Measurements from ENCODE around the gene ITGA5.

Gene ITGA5

DNA sequence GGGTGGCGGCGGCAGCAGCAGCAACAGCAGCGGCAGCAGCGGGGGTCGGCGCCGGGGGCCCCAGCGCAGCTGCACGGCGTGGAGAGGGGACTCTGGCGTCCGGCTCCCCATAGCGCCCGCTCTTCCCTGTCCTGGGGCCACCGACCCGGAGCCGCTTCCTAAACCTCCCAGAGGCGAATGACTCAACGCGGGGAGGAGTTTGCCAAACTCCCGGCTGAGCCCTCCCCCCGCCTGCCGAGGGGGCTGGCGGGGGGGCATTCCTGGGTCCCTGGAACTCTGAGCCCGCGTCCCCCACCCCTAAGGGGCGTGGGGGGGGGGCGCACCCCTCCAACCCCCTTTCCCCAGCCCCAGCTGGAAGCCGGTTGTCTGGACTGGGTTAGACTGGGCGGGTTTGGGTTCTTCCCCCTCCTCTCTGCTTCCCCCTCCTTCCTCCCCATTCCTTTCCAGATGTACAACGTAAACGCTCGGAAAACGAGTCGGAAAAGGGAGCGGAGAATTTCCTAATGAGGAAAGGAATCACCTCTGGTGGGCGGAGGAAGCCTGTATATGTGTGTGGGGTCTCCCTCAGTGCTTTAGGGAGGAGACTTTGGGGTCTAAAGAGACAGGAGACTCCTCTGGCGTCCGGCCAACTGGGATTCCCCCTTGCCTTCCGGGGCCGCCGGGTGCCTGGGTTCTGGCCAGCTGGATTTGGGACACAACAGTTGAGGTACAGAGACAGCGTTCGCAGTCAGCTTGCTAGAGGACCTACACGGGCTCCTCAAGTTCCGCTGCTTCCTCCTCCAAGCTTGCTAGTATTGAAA, at the start of gene ITGA5:
Gene ITGA5, minus strand, starts transcription at position 179 of the 800 bp plus-strand sequence. Its CDS starts 68 bp downstream, at position 111.
- DNase-seq (peak; percentile 66), ATAC-seq (peak; percentile 35)

GRCh38 chr12:54465857-54466523, 46.9 kb upstream of the ITGA5 start:
- ATAC-seq (no peak), DNase-seq (no peak)

DNA sequence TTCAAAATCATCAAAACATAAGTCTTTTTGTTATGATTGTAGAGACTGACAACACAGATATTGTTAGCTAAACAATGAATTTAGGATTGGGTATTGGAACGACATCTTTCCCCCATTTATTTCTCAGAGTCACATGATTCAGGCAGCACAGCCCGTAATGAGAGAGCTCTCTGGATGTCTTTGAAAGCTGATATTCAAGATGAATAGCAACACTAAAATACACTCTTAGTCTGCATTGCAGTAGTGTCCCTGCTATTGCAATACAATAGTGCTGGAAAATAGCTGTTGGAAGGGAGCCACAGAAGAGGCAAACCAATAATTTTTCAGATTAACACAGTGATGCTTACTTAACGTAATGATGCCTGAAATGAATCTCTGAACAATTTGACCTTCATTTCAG, 44.4 kb upstream of the ITGA5 start:
- DNase-seq = no peak
- no peak for ATAC-seq

- ATAC-seq = no peak
- DNase-seq = no peak
Measured at GRCh38 chr12:54463034-54463433, 44.0 kb upstream of the ITGA5 start.

- no peak for DNase-seq
- ATAC-seq = no peak
Measured at GRCh38 chr12:54460317-54460923, 41.4 kb upstream of the ITGA5 start.

- DNase-seq (no peak), ATAC-seq (no peak)
Measured at GRCh38 chr12:54459355-54459754, 40.3 kb upstream of the ITGA5 start.

DNA sequence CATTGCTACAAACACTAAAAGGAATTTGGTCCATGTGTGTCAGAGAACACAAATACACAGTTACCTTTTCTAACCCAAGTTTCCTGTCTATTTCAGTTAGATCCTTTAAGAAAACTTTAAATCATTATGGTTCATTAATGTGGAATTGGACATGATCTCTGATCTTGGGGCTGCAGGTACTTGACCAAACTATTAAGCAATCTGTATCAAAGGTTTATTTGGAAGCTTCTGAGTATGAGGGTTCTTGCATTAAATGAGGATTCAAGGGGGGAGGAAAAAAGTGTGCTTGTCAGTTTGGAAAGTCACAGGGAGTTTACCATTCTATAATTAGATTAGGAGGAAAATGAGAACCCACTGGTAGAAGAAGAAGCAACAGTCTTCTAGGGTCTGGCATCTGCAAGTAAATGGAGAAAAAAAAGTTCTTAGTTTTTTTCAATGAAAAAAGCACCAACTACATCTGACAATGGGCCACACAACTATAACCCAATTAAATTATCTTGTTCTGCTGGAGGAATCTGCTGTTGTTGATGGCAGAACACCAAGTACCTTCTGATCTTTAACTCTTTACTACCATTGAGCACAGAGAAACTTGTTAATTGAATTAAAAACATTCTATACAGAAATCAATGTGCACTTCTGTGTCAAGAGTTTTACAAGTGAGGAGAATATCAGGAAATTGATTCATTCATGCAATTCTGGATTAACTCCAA, 36.8 kb upstream of the ITGA5 start:
- ATAC-seq (no peak), DNase-seq (no peak)

DNA sequence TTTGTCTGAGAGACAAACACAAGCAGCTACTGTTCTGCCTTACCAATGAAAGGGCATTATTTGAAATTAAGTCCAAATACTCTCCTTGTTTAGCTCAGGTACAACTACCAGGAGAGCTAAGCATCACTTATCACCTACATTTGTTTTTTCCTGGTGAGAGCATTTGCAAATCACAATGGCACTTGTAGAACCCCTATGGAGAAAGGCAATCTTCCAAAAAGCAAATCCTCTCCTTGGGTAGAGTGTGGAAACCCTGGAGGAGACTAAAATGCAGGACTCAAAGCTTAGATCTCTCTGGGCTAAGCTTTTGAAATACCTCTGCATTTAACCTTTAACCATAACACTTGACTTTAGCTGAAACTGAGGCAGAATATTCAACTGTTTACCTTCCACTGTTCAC, 33.6 kb upstream of the ITGA5 start:
- DNase-seq (no peak), ATAC-seq (no peak)

GRCh38 chr12:54448344-54448743, 29.3 kb upstream of the ITGA5 start:
- no peak for ATAC-seq
- DNase-seq = no peak

GRCh38 chr12:54447917-54448316, 28.9 kb upstream of the ITGA5 start:
- ATAC-seq = no peak
- no peak for DNase-seq

GRCh38 chr12:54444206-54444605, 25.1 kb upstream of the ITGA5 start:
- no peak for ATAC-seq
- no peak for DNase-seq

DNA sequence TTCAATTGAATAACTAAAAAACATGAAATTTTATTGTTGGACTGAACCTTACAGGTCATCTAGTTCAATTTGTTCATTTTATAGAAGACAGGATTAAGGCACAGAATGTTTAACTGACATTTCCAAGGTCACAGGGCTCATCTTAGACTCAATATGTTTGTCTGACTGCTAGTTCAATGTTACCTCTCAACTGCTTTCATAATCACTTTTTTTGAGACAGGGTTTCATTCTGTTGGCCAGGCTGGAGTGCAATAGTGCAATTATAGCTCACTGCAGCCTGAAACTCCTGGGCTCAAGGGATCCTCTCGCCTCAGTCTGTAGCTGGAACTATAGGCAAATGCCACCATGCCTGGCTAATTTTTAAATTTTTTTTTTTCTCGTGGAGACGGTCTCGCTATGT, 24.4 kb upstream of the ITGA5 start:
- DNase-seq (no peak), ATAC-seq (no peak)

DNA sequence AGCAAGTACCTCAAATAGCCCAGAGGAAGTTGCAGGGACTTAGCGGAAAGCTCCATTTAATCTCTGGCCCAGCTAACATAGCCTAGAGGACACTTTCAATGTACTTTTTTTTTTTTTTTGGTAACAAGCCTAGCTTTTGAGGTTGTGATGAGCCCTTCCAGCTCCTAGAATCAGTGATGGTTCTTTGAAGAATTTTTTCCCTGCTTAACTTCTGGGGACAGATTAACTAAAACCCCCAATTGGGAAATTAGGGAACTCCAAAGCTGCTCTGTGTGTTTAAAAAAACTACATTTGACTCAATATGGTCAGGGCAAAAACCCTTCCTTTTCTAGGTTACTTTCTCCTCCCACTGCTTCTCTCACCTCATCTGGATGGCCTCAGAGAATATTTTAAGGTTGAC, 23.9 kb upstream of the ITGA5 start:
- ATAC-seq = no peak
- DNase-seq = no peak

GRCh38 chr12:54442099-54442498, 23.0 kb upstream of the ITGA5 start:
- DNase-seq (no peak), ATAC-seq (no peak)

GRCh38 chr12:54439521-54440255, 20.6 kb upstream of the ITGA5 start:
- ATAC-seq (peak; percentile 70), DNase-seq (no peak)

DNA sequence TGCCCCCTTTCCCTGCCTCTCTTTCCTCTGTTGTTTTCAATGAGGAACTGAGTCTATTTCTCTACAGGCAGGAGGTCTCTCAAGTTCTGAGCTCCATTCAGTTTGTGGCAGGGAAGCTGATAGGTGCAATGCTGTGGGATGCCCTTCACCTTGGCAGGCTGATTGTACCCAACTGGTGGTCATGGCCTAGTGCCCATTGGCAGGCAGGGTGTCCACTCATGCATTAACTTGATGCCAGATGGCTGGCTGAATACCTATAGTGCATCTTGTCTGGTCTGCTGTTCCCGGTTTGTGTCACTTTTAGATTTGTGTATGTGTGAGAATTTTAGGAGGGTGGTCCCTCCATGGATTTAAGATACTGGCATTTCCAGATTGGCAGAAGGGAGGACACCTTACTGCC, 20.0 kb upstream of the ITGA5 start:
- DNase-seq (no peak), ATAC-seq (no peak)

- no peak for ATAC-seq
- no peak for DNase-seq
Measured at GRCh38 chr12:54438517-54438916, 19.5 kb upstream of the ITGA5 start.

DNA sequence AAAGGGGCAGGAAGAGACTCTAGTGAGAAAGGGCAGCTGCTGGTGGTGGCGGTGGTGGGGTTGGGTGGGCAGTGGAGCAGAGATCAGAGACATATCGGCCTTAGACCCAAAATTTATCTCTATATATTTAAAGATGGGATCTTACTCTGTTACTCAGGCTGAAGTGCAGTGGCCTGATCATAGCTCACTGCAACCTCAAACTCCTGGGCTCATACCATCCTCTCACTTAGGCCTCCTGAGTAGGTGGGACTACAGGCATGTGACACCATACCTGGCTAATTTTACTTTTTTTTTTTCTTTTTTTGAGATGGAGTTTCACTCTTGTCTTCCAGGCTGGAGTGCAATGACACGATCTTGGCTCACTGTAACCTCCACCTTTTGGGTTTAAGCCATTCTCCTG, 18.6 kb upstream of the ITGA5 start:
- ATAC-seq (no peak), DNase-seq (no peak)

- ATAC-seq = peak; percentile 60
Measured at GRCh38 chr12:54437243-54437642, 18.2 kb upstream of the ITGA5 start.

DNA sequence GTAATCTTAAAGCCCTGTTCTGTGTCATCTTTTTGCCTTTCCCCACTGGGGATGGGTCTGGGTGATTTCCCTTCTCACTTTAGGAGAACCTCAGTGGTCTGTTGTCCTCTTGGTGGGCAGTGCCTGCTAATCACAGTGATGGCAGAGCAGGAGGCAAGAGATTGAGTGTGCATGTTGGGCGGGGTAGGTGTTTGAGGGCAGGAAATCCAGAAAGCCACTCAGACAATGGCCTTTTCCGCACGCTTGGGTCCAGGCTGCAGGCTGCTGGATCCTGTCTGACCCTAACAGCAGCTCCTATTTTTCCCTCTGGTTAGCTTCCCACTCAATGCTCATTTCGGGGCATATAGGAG, 13.7 kb upstream of the ITGA5 start:
- DNase-seq (no peak), ATAC-seq (peak; percentile 37)

More at GRCh38 chr12:54437243-54437642, 18.2 kb upstream of the ITGA5 start:
- no peak for DNase-seq

DNA sequence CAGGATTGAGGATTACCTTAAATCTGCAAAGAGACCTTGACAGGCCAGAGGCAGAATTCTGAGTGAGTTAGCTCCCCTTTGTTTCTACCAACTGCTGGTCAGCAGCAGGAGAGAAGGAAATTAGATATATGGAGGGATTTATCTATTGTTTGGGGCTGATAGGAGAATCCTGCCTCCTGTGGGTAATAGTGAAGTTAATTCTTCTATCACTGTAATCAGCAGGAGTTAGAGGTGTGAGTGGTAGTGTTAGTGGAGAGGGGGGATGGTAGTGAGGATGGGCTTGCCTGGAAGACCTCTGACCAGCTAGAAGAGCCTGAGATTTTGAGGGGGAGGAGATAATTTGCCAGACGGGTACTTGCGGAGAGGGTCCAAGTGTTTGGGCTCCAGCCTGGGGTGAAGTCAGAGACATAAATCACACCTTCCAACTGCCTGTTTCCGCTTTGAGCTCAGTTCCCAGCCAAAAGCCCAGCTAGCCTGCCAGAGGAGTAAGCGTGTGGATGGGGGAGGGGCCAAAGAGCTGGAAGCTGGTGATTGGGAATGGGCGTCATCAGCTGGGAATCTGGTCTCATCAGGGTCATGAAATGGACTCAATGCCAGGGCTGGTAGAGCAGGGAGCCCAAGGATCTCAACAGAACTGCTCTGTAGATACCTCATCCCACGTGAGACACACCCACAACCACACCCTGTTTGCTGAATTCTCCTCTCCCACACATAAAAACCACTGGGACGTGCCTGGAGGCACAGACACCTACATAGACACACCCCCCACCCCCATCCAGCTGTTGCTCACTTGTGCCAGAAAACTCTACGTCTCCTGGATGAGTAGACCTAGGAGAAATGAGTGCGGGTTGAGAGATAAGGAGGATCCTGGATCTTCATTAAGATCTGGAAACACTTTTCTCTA, 13.1 kb upstream of the ITGA5 start:
- no peak for ATAC-seq
- peak; percentile 61 for DNase-seq
